Ectodermal cell (in vitro differentiated cells): ENCODE results near the gene EPHA1.

Experiments
- H3K27ac ChIP-seq: 2 replicates; pipeline ENCODE4 v1.7.0; 2013; ENCODE audit warnings: mild to moderate bottlenecking, low read depth, low read length; ENCODE audit not compliant: insufficient read depth, poor library complexity, severe bottlenecking
- H3K27me3 ChIP-seq: 2 replicates; pipeline ENCODE4 v1.7.0; 2013; ENCODE audit warnings: mild to moderate bottlenecking, low read length; ENCODE audit not compliant: insufficient read depth, control insufficient read depth, poor library complexity, severe bottlenecking
- H3K36me3 ChIP-seq: one replicate; pipeline ENCODE4 v1.7.0; 2013; ENCODE audit warnings: low read length; ENCODE audit not compliant: control insufficient read depth, insufficient read depth
- H3K4me1 ChIP-seq: one replicate; pipeline ENCODE4 v1.7.0; 2013; ENCODE audit warnings: low read length; ENCODE audit not compliant: control insufficient read depth, insufficient read depth
- H3K4me3 ChIP-seq: 2 replicates; pipeline ENCODE4 v1.7.0; 2013; ENCODE audit warnings: low read depth, low read length, control low read depth; ENCODE audit not compliant: insufficient read depth
- H3K9me3 ChIP-seq: 2 replicates; pipeline ENCODE4 v1.7.0; 2013; ENCODE audit warnings: mild to moderate bottlenecking, low read length, moderate library complexity; ENCODE audit not compliant: control insufficient read depth
- WGBS, 2 experiments: methylation state at CpG; one replicate each; pipeline ENCODE4 v1.1.7; 2013; ENCODE audit warnings: missing lambda C conversion rate in 2 of 2; 5-methylcytosine and 5-hydroxymethylcytosine counted together

EPHA1 gene

GRCh38 chr7:143390104-143390772 lies 18.4 kb downstream of the EPHA1 start:
- Histone ChIP-seq H3K36me3 (peaks cover 25% of the 10 kb centered on the region), H3K4me1 (no peaks in the 10 kb centered on the region), H3K4me3 (no peak overlapping the region), H3K27ac (no peak overlapping the region), H3K9me3 (no peaks in the 10 kb centered on the region), H3K27me3 (no peaks in the 10 kb centered on the region)
- 91 to 94% methylated on average over 10 of the region's 10 CpGs for WGBS, 2 experiments

GRCh38 chr7:143389316-143390103 lies 19.1 kb downstream of the EPHA1 start:
- no peaks in the 10 kb centered on the region for H3K4me1 ChIP-seq
- H3K4me3 ChIP-seq: no peak overlapping the region
- H3K27ac ChIP-seq: no peak overlapping the region
- WGBS, 2 experiments: 93 to 95% methylated on average over 15 of the region's 15 CpGs
- H3K36me3 ChIP-seq: peaks cover 25% of the 10 kb centered on the region
- H3K27me3 ChIP-seq: no peaks in the 10 kb centered on the region
- no peaks in the 10 kb centered on the region for H3K9me3 ChIP-seq

- WGBS, 2 experiments: 95% methylated on average over 28 of the region's 28 CpGs
Measured at GRCh38 chr7:143388491-143389101, 20.1 kb downstream of the EPHA1 start.

GRCh38 chr7:143388051-143388450 lies 20.6 kb downstream of the EPHA1 start:
- H3K36me3 ChIP-seq: peaks cover 25% of the 10 kb centered on the region

More at GRCh38 chr7:143388491-143389101, 20.1 kb downstream of the EPHA1 start:
- H3K27ac ChIP-seq: no peak overlapping the region
- H3K36me3 ChIP-seq: peaks cover 25% of the 10 kb centered on the region
- peaks cover under 1% of the 10 kb centered on the region for H3K4me1 ChIP-seq
- no peaks in the 10 kb centered on the region for H3K27me3 ChIP-seq
- H3K4me3 ChIP-seq: no peak overlapping the region
- no peaks in the 10 kb centered on the region for H3K9me3 ChIP-seq

GRCh38 chr7:143387156-143387975 lies 21.3 kb downstream of the EPHA1 start:
- Histone ChIP-seq H3K9me3 (no peaks in the 10 kb centered on the region), H3K4me3 (no peak overlapping the region), H3K27me3 (no peaks in the 10 kb centered on the region), H3K36me3 (peaks cover 25% of the 10 kb centered on the region), H3K4me1 (peaks cover 13% of the 10 kb centered on the region), H3K27ac (no peak overlapping the region)
- 93% methylated on average over 23 of the region's 23 CpGs for WGBS, 2 experiments

More at GRCh38 chr7:143388051-143388450, 20.6 kb downstream of the EPHA1 start:
- Histone ChIP-seq H3K4me3 (no peak overlapping the region), H3K4me1 (peaks cover 6% of the 10 kb centered on the region), H3K27ac (no peak overlapping the region), H3K9me3 (no peaks in the 10 kb centered on the region), H3K27me3 (no peaks in the 10 kb centered on the region)
- 94 to 95% methylated on average over 10 of the region's 10 CpGs for WGBS, 2 experiments

GRCh38 chr7:143385891-143386781 lies 22.5 kb downstream of the EPHA1 start:
- Histone ChIP-seq H3K36me3 (peaks cover 25% of the 10 kb centered on the region), H3K4me3 (no peak overlapping the region), H3K4me1 (peaks cover 15% of the 10 kb centered on the region), H3K27me3 (no peaks in the 10 kb centered on the region), H3K27ac (no peak overlapping the region), H3K9me3 (no peaks in the 10 kb centered on the region)
- 91 to 92% methylated on average over 19 of the region's 19 CpGs for WGBS, 2 experiments

- Histone ChIP-seq H3K27ac (no peak overlapping the region), H3K36me3 (peaks cover 15% of the 10 kb centered on the region), H3K27me3 (no peaks in the 10 kb centered on the region), H3K4me3 (no peak overlapping the region), H3K9me3 (no peaks in the 10 kb centered on the region), H3K4me1 (peaks cover 15% of the 10 kb centered on the region)
- 88 to 90% methylated on average over 13 to 14 of the region's 14 CpGs for WGBS, 2 experiments
Measured at GRCh38 chr7:143384661-143385631, 23.7 kb downstream of the EPHA1 start.

GRCh38 chr7:143384148-143384547 lies 24.5 kb downstream of the EPHA1 start:
- Histone ChIP-seq H3K4me1 (peaks cover 22% of the 10 kb centered on the region), H3K27ac (no peak overlapping the region), H3K27me3 (no peaks in the 10 kb centered on the region), H3K4me3 (no peak overlapping the region), H3K36me3 (peaks cover 9% of the 10 kb centered on the region), H3K9me3 (no peaks in the 10 kb centered on the region)
- WGBS, 2 experiments: 90 to 91% methylated on average over 5 of the region's 5 CpGs
